Astrocyte (in vitro differentiated cells and primary cell): ENCODE data around the gene KRT76. TPM values are rescaled to one million over a fixed set of nuclear protein-coding genes. Genes with fewer than 3 reads are reported as not detected.

Source experiments
- DNase-seq: peaks from one replicate; pipeline ENCODE4 v3.0.0-alpha.2; 2010; ENCODE audit warnings: low read depth
- FAIRE-seq: peaks from 2 replicates; lab custom pipeline; 2011; peaks lifted over from hg19 to GRCh38; lab: Jason Lieb, UNC
- H2AFZ ChIP-seq: 2 replicates; pipeline ENCODE4 v1.6.0; 2012; ENCODE audit warnings: low read depth, low read length, inconsistent platforms
- H3K27ac ChIP-seq: 2 replicates; pipeline ENCODE4 v1.5.1; 2011; ENCODE audit warnings: low read depth, low read length, inconsistent platforms
- H3K27me3 ChIP-seq: 2 replicates; pipeline ENCODE4 v1.6.0; 2011; ENCODE audit warnings: low read length, inconsistent platforms; ENCODE audit not compliant: insufficient read depth
- H3K36me3 ChIP-seq: 2 replicates; pipeline ENCODE4 v1.5.1; 2011; ENCODE audit warnings: low read length, inconsistent platforms; ENCODE audit not compliant: insufficient read depth
- H3K4me1 ChIP-seq: 2 replicates; pipeline ENCODE4 v1.5.1; 2011; ENCODE audit warnings: low read length, inconsistent platforms; ENCODE audit not compliant: insufficient read depth
- H3K4me2 ChIP-seq: 2 replicates; pipeline ENCODE4 v1.6.0; 2012; ENCODE audit warnings: low read length, inconsistent platforms
- H3K4me3 ChIP-seq: 2 replicates; pipeline ENCODE4 v1.5.1; 2011; ENCODE audit warnings: low read depth, mild to moderate bottlenecking, low read length, inconsistent platforms; ENCODE audit not compliant: insufficient read depth
- H3K79me2 ChIP-seq: 2 replicates; pipeline ENCODE4 v1.6.0; 2012; ENCODE audit warnings: mild to moderate bottlenecking, low read length, inconsistent platforms; ENCODE audit not compliant: insufficient read depth
- H3K9ac ChIP-seq: 2 replicates; pipeline ENCODE4 v1.6.0; 2012; ENCODE audit warnings: mild to moderate bottlenecking, low read length, inconsistent platforms
- H3K9me3 ChIP-seq: 2 replicates; pipeline ENCODE4 v1.5.1; 2012; ENCODE audit warnings: low read depth, mild to moderate bottlenecking, low read length, inconsistent platforms; ENCODE audit not compliant: insufficient read depth
- H4K20me1 ChIP-seq: 2 replicates; pipeline ENCODE4 v1.6.0; 2012; ENCODE audit warnings: low read length, inconsistent platforms; ENCODE audit not compliant: insufficient read depth
- H3K27ac Mint-ChIP-seq: one replicate; pipeline ENCODE4 v1.8.0; 2021; ENCODE audit warnings: mild to moderate bottlenecking, mixed read lengths; ENCODE audit not compliant: unreplicated experiment
- H3K27me3 Mint-ChIP-seq: one replicate; pipeline ENCODE4 v1.8.0; 2021; ENCODE audit warnings: low read depth, mixed read lengths; ENCODE audit not compliant: unreplicated experiment
- H3K36me3 Mint-ChIP-seq: one replicate; pipeline ENCODE4 v1.8.0; 2021; ENCODE audit warnings: low read depth, mixed read lengths; ENCODE audit not compliant: unreplicated experiment
- H3K4me1 Mint-ChIP-seq: one replicate; pipeline ENCODE4 v1.8.0; 2021; ENCODE audit warnings: low read depth, mixed read lengths; ENCODE audit not compliant: unreplicated experiment
- H3K4me3 Mint-ChIP-seq: one replicate; pipeline ENCODE4 v1.8.0; 2021; ENCODE audit warnings: mild to moderate bottlenecking, moderate library complexity, mixed read lengths; ENCODE audit not compliant: unreplicated experiment
- H3K9me3 Mint-ChIP-seq: one replicate; pipeline ENCODE4 v1.8.0; 2021; ENCODE audit warnings: mild to moderate bottlenecking, mixed read lengths; ENCODE audit not compliant: unreplicated experiment
- CTCF ChIP-seq: IDR thresholded peaks from 2 replicates; pipeline ENCODE4 v1.5.1; 2011; ENCODE audit warnings: low read depth, mild to moderate bottlenecking, inconsistent platforms, low read length, moderate library complexity; ENCODE audit not compliant: insufficient read depth
- EZH2 ChIP-seq: IDR thresholded peaks from 2 replicates; pipeline ENCODE4 v1.6.1; 2012; ENCODE audit warnings: mild to moderate bottlenecking, low read length, inconsistent platforms; ENCODE audit not compliant: insufficient read depth
- total RNA-seq: library from RNA; stranded (reverse); gene quantifications from 2 replicates; pipeline ENCODE4 v1.2.1, GENCODE V29; 2021

Gene KRT76
- total RNA-seq, 1 donor from 2014 or later = not detected

DNA sequence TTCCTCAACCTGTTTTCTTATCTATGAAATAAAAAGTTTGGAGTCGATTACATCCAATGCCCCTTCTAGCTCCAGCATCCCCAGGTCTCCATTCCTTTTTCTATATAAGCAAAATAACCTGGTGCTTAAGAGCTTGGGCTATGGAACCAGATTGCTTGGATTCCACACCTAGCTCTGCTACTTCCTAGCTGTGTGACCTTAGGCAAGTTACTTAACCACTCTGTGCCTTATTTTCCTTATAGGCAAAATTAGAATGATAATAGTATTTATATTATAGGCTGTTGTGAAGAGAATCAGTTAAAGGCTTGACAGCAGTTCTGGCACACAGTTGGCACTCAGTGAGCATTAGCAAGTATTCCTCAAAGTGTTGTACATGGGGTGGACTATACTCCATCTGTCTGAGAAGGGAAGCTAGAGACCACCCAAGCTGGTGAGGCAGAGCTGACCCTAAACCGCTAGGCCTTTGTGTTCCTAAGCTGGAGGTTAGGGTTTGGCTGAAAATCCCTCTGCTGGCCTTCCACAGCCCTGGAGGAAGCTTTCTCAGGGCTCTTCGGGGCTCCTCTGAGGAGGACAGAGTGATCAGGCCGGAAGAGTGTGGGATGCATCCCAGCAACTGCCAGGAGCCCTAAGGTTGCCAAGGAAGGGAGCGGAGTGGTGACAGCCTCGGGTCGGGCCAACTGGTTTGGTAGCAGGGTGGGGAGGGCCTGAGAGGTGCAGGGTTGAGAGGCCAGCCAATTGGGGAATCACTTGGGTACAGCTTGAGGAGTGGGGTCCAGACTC is 42.8 kb upstream of the KRT76 start:
- Histone ChIP-seq H3K27ac (no peak overlapping the region), H3K36me3 (no peaks in the 10 kb centered on the region), H2AFZ (no peak overlapping the region), H4K20me1 (no peaks in the 10 kb centered on the region), H3K9ac (no peak overlapping the region), H3K9me3 (no peaks in the 10 kb centered on the region), H3K4me3 (no peak overlapping the region), H3K4me2 (no peak overlapping the region), H3K4me1 (peaks cover 6% of the 10 kb centered on the region), H3K27me3 (peaks cover 4% of the 10 kb centered on the region), H3K79me2 (no peaks in the 10 kb centered on the region)
- Mint-ChIP-seq H3K27ac (no peak overlapping the region), H3K9me3 (no peaks in the 10 kb centered on the region), H3K27me3 (peaks cover 65% of the 10 kb centered on the region), H3K36me3 (peaks cover 2% of the 10 kb centered on the region), H3K4me3 (no peak overlapping the region), H3K4me1 (peaks cover 5% of the 10 kb centered on the region)
- no peak for TF ChIP-seq EZH2
- TF ChIP-seq CTCF = no peak
- FAIRE-seq = no peak
- DNase-seq = no peak

DNA sequence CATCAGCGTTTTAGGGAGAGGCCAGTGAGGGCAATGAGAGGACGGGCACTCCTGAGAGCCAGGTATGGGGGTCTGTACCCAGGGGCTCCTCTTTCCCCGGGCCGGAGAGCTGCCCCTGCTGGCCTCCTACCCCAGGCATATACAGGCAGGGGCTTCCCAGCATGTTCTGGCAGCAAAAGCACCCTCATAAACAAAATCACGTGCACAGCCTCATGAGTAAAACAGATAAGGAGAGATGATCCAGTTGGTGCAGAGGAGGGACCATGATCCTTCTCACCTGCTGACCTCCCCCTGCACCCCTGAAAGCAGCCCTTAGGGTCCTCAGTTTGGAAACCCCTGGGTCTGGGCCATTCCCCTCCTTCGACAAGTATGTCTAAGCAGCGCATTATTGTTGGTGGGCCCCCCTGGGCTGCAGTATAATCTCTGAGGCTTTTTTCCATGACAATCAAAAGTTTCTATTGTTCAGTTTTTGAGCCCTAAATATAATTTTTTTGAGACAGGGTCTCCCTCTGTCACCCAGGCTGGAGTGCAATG is 41.8 kb upstream of the KRT76 start:
- H3K4me1 Mint-ChIP-seq = peaks cover 7% of the 10 kb centered on the region

More for the DNA sequence above, 41.8 kb upstream of the KRT76 start:
- Histone ChIP-seq H3K36me3 (no peaks in the 10 kb centered on the region), H3K27me3 (peaks cover 4% of the 10 kb centered on the region), H3K79me2 (no peaks in the 10 kb centered on the region), H3K27ac (no peak overlapping the region), H3K9ac (no peak overlapping the region), H3K4me2 (no peak overlapping the region), H3K4me1 (peaks cover 6% of the 10 kb centered on the region), H3K9me3 (no peaks in the 10 kb centered on the region), H4K20me1 (no peaks in the 10 kb centered on the region), H2AFZ (no peak overlapping the region), H3K4me3 (no peak overlapping the region)
- Mint-ChIP-seq H3K27me3 (peaks cover 64% of the 10 kb centered on the region), H3K36me3 (peaks cover 6% of the 10 kb centered on the region), H3K9me3 (no peaks in the 10 kb centered on the region), H3K4me3 (no peak overlapping the region), H3K27ac (no peak overlapping the region)
- no peak for FAIRE-seq
- DNase-seq = no peak
- TF ChIP-seq EZH2 (no peak), CTCF (no peak)
